HEK293T (cell line): Measurements from ENCODE around the gene CERK.

Experiments
- CTCF ChIA-PET: fragments of 350-600 bp; formaldehyde crosslinking; extraction: SDS; loops from one replicate; lab custom pipeline; 2021; ENCODE audit warnings: antibody characterized with exemption, inconsistent platforms; lab: Yijun Ruan, JAX
- POLR2A ChIA-PET: fragments of 350-600 bp; formaldehyde crosslinking; extraction: SDS; loops from one replicate; lab custom pipeline; 2020; ENCODE audit warnings: antibody characterized with exemption, inconsistent platforms; lab: Yijun Ruan, JAX
- DNase-seq: peaks from one replicate; pipeline ENCODE4 v3.0.0; 2012; ENCODE audit warnings: mixed read lengths; ENCODE audit errors: extremely low spot score
- ARNT ChIP-seq: fragments of 450-650 bp; IDR thresholded peaks from 2 replicates; pipeline ENCODE4 v1.6.1; 2017; ENCODE audit warnings: mild to moderate bottlenecking
- BHLHE40 ChIP-seq: fragments of 450-650 bp; IDR thresholded peaks from 2 replicates; pipeline ENCODE4 v1.6.1; 2016; ENCODE audit warnings: mild to moderate bottlenecking, moderate library complexity, borderline replicate concordance
- CTBP1 ChIP-seq: fragments of 450-650 bp; IDR thresholded peaks from 2 replicates; pipeline ENCODE4 v1.6.1; 2016; ENCODE audit warnings: borderline replicate concordance
- ELF4 ChIP-seq: fragments of 450-650 bp; IDR thresholded peaks from 2 replicates; pipeline ENCODE4 v1.6.1; 2017; ENCODE audit warnings: antibody characterized with exemption
- FOXA1 ChIP-seq: fragments of 450-650 bp; IDR thresholded peaks from 2 replicates; pipeline ENCODE4 v1.6.1; 2016; ENCODE audit warnings: mild to moderate bottlenecking
- FOXK2 ChIP-seq: fragments of 450-650 bp; IDR thresholded peaks from 2 replicates; pipeline ENCODE4 v1.6.1; 2016; ENCODE audit warnings: mild to moderate bottlenecking
- FOXM1 ChIP-seq: fragments of 450-650 bp; IDR thresholded peaks from 2 replicates; pipeline ENCODE4 v1.6.1; 2017; ENCODE audit warnings: mild to moderate bottlenecking, borderline replicate concordance
- HDGF ChIP-seq: fragments of 450-650 bp; IDR thresholded peaks from 2 replicates; pipeline ENCODE4 v1.6.1; 2017; ENCODE audit warnings: antibody characterized with exemption, borderline replicate concordance
- L3MBTL2 ChIP-seq: fragments of 450-650 bp; conservative IDR thresholded peaks from 2 replicates; pipeline ENCODE4 v1.6.1; 2016; ENCODE audit warnings: mild to moderate bottlenecking
- LEF1 ChIP-seq: fragments of 450-650 bp; IDR thresholded peaks from 2 replicates; pipeline ENCODE4 v1.6.1; 2017; ENCODE audit warnings: mild to moderate bottlenecking, borderline replicate concordance
- NFRKB ChIP-seq: fragments of 450-650 bp; IDR thresholded peaks from 2 replicates; pipeline ENCODE4 v1.6.1; 2016; ENCODE audit warnings: mild to moderate bottlenecking, moderate library complexity
- PKNOX1 ChIP-seq: fragments of 450-650 bp; IDR thresholded peaks from 2 replicates; pipeline ENCODE4 v1.6.1; 2016
- SP1 ChIP-seq: fragments of 450-650 bp; IDR thresholded peaks from 2 replicates; pipeline ENCODE4 v1.6.1; 2017
- SUZ12 ChIP-seq: fragments of 450-650 bp; IDR thresholded peaks from 2 replicates; pipeline ENCODE4 v1.6.1; 2016; ENCODE audit warnings: mild to moderate bottlenecking
- TARDBP ChIP-seq: fragments of 450-650 bp; IDR thresholded peaks from 2 replicates; pipeline ENCODE4 v1.6.1; 2016
- ZNF384 ChIP-seq: fragments of 450-650 bp; IDR thresholded peaks from 2 replicates; pipeline ENCODE4 v1.6.1; 2016

The CERK gene

GRCh38 chr22:46655861-46656608, 82.0 kb downstream of the CERK start:
- ChIA-PET CTCF (no interaction called here), POLR2A (no interaction called here)
- no peak for TF ChIP-seq SP1
- TF ChIP-seq TARDBP: no peak
- TF ChIP-seq FOXM1: no peak
- no peak for TF ChIP-seq NFRKB
- TF ChIP-seq CTBP1: no peak
- TF ChIP-seq ZNF384: no peak
- TF ChIP-seq LEF1: no peak
- no peak for TF ChIP-seq HDGF
- TF ChIP-seq ARNT: no peak
- DNase-seq: no peak

- ChIA-PET CTCF (interaction anchor here (0.7 kb wide), 1 partner anchor 93 kb away, joined by 3 read pairs; no protein-coding TSS in a partner anchor), POLR2A (no interaction called here)
- DNase-seq: no peak
- TF ChIP-seq FOXA1 (no peak), NFRKB (no peak), TARDBP (no peak), CTBP1 (no peak), HDGF (no peak), PKNOX1 (no peak), ELF4 (no peak), SUZ12 (no peak), FOXK2 (no peak), L3MBTL2 (no peak), SP1 (no peak), ZNF384 (no peak), ARNT (no peak), FOXM1 (no peak), BHLHE40 (no peak), LEF1 (no peak)
Measured at GRCh38 chr22:46654927-46655595, 83.0 kb downstream of the CERK start.

- TF ChIP-seq LEF1 (no peak), SUZ12 (no peak), TARDBP (no peak), ELF4 (no peak), PKNOX1 (no peak), SP1 (no peak), FOXM1 (no peak), NFRKB (no peak), ARNT (no peak), FOXK2 (no peak), BHLHE40 (no peak), HDGF (no peak), FOXA1 (no peak), CTBP1 (no peak), ZNF384 (no peak)
- ChIA-PET POLR2A (no interaction called here), CTCF (no interaction called here)
- DNase-seq: no peak
Measured at GRCh38 chr22:46654426-46654825, 83.6 kb downstream of the CERK start.

GRCh38 chr22:46653596-46653995, 84.5 kb downstream of the CERK start:
- TF ChIP-seq TARDBP (no peak), FOXA1 (no peak), CTBP1 (no peak), FOXM1 (no peak), HDGF (no peak), ELF4 (no peak), NFRKB (no peak), SUZ12 (no peak), L3MBTL2 (no peak), ARNT (no peak)
- POLR2A ChIA-PET: no interaction called here
- CTCF ChIA-PET: no interaction called here
- no peak for DNase-seq

- POLR2A ChIA-PET: no interaction called here
- TF ChIP-seq TARDBP: no peak
- no peak for TF ChIP-seq SP1
- TF ChIP-seq ZNF384: no peak
- no peak for TF ChIP-seq ELF4
- TF ChIP-seq HDGF: no peak
- TF ChIP-seq PKNOX1: no peak
- TF ChIP-seq FOXA1: no peak
- no peak for TF ChIP-seq LEF1
- no peak for TF ChIP-seq BHLHE40
- TF ChIP-seq L3MBTL2: no peak
- DNase-seq: no peak
- CTCF ChIA-PET: no interaction called here
Measured at GRCh38 chr22:46652847-46653331, 85.2 kb downstream of the CERK start.
